GM19455 (cell line): ENCODE data around the gene ATXN2.

ENCODE experiments used
- ATAC-seq: cut with Tn5 transposase; IDR thresholded peaks from one replicate; pipeline ENCODE4 v1.9.1; 2021; ENCODE audit not compliant: unreplicated experiment

ATXN2 gene

DNA sequence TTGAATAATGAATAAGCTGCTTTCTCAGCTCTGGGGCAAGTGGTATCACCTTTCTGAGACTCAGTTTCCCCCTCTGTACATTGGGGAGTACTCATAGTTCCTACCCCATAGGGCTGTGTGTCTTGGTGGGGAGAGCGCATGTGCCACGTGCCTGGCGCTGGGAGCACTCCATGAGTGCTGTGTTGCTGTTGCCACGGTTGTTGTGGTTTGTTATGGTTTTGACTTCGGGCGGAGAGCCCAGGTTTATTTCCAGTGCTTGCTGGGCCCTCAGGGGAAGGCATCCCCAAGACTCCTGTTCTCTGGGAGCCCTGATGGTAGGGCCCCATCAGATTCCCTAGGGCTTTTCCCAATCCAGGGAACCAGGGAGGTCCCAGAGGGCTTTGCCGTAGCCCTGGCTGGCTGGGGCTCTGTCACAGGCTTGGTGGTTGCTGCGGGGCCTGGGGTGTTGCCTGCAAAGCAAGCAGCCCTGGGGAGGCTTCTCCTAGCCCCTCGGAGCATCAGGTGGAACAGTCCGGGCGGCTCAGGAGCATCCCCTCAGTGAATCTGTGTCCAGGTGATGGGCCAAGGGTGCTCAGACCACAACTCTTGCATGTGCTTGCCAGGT lies 174.8 kb downstream of the ATXN2 start:
- no peak for ATAC-seq

DNA sequence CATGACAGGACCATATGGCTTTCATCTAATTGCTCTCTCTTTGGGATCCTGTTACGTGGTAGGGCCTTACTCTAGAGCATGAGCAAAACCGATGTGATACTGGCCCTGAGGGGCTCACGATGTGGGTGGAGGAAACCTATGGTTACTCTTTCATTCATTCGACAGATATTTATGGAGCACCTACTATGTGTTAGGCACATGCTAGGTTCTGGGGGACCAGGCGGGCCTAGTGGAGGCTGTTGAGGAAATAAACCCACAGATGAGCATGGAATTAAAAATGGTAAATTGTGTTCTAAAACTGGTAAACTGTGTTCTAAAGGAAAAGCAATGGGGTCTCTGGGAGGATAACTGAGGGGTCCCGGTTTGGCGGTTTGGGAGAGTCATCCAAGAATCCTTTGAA lies 178.6 kb downstream of the ATXN2 start:
- no peak for ATAC-seq

DNA sequence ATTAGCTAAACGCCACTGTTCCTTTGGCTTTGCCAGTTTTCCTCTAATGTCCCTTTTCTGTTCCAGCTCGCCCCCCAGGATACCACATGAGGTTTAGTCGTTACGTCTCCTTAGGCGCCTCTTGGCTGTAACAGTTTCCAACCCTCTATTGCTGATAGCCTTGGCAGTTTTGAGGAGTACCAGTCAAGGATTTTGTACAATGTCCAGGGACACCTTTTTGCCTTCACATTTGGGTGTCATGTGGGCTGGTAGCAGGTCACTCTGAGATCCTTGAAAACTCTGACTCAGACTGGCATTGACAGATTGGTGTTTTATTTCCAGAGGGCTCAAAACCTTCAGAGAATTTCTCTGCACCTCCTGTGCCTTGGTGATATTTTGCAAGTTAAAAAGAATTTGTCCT lies 179.3 kb downstream of the ATXN2 start:
- no peak for ATAC-seq

DNA sequence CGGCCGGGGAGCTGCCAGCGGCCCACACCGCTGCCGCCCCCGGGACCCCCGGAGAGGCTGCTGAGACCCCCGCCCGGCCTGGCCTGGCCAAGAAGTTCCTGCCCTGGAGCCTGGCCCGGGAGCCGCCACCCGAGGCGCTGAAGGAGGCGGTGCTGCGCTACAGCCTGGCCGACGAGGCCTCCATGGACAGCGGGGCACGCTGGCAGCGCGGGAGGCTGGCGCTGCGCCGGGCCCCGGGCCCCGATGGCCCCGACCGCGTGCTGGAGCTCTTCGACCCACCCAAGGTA lies 180.6 kb downstream of the ATXN2 start:
- ATAC-seq = no peak

DNA sequence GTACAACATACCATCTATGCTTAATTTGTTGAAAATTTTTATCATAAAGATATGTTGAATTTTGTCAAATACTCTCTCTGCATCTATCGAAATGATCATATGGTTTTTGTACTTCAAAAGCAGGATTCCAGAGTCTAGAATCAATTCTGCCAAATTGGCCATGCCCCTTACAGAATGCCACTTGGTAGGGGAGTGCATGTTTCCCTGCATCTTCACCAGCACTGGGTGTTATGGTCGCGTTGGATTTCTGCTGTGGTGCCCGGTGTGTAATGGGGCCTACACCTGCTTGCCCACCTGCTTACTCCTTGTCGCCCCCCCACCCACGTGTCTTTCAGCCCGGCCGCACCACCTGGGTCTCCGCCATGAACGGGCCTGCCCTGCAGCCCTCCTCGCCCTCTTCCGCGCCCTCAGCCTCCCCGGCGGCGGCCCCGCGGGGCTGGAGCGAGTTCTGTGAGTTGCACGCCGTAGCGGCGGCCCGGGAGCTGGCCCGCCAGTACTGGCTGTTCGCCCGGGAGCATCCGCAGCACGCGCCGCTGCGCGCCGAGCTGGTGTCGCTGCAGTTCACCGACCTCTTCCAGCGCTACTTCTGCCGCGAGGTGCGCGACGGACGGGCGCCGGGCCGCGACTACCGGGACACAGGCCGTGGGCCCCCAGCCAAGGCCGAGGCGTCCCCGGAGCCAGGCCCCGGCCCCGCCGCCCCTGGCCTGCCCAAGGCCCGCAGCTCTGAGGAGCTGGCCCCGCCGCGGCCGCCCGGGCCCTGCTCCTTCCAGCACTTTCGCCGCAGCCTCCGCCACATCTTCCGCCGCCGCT lies 181.1 kb downstream of the ATXN2 start:
- ATAC-seq = no peak

DNA sequence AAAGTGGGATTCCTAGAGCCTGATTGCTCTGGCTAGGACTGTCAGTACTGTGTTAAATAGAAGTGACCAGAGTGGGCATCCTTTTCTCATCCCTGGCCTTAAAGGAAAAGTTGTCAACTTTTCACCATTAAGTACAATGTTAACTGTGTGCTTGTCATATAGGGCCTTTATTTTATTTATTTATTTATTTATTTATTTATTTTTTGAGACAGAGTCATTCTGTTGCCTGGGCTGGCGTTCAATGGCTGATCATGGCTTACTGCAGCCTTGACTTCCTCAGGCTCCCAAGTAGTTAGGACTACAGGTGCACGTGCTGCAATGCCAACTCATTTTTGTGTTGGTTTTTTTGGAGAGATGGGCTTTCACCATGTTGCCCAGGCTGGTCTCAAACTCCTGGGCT lies 181.8 kb downstream of the ATXN2 start:
- ATAC-seq = no peak

DNA sequence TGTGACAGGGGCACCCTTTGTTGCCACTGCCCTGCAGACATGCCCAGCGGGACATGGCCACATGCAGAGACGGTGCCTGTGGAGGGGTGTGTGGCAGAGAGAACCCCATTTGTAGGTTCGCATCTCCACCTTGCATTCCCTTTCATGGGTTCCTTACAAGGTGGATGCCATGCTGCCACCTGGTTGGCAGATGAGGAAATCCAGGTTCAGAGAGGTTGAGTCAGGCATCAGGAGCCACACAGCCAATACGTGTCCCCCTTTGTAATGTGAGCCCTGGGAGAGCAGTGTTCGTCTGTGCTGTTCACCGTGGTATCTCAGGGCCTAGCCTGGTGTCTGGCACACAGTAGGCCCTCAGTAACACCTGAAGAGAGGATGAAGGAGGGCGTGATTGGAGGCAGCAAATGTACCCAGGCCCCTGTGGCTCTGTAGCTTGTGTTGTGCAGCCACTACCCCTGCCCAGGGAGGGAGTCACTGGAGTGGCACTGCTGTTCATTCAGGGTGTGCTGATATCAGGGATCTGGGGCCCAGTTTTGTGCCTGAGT lies 184.3 kb downstream of the ATXN2 start:
- no peak for ATAC-seq

DNA sequence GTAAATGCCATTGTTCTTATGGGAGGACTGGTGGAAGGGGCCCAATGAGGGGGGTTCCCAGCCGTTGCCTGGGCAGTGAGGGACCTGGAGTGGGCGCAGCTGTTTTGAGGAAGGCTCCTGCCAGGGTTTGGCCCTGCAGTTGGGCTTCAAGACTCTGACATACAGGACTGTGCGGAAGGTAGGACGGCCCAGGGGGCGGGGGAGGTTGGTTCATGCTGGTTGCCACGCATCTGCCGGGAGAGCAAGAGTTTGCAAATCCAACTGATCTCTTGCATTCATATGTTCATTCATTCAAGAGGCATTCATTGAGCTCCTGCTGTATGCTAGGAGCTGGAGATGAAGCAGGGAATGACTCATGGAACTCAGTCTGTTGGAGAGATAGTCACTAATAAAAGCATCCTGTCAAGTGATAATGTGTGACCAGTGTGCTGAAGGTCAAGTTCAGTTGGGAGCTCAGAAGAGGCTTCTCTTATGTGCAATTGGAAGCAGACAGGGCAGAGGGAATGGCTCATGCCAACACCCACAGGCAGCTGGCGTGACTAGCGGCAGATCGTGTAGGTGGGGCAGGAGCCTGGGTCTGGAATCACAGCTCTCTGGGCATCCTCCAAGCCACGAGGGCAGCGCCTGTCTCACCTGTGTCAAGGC lies 185.6 kb downstream of the ATXN2 start:
- ATAC-seq = no peak

DNA sequence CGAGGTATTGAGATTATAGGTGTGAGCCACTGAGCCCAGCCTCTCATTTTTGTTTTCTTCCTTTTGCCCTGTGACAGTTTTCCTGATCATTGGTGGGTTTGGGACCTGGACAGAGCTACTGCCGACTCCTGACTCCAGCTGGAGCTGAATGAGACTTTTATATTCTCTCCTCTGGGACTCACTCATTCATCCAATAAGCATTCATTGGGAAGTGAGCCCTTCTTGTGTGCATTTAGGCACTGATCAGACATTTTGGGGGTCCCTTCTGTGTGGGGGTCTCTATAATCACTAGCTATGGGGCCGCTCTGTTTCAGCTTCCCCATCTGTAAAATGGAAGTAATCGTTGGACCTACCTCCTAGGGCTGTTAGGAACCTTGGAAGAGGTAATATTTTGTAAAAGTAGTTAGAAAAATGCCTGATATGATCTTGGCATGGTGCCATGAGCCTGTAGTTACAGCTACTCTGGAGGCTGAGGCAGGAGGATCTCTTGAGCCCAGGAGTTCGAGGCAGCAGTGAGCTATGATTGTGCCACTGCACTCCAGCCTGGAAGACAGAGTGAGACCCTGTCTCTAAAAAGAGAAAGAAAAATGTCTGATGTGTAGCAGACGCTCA lies 186.2 kb downstream of the ATXN2 start:
- ATAC-seq = no peak

DNA sequence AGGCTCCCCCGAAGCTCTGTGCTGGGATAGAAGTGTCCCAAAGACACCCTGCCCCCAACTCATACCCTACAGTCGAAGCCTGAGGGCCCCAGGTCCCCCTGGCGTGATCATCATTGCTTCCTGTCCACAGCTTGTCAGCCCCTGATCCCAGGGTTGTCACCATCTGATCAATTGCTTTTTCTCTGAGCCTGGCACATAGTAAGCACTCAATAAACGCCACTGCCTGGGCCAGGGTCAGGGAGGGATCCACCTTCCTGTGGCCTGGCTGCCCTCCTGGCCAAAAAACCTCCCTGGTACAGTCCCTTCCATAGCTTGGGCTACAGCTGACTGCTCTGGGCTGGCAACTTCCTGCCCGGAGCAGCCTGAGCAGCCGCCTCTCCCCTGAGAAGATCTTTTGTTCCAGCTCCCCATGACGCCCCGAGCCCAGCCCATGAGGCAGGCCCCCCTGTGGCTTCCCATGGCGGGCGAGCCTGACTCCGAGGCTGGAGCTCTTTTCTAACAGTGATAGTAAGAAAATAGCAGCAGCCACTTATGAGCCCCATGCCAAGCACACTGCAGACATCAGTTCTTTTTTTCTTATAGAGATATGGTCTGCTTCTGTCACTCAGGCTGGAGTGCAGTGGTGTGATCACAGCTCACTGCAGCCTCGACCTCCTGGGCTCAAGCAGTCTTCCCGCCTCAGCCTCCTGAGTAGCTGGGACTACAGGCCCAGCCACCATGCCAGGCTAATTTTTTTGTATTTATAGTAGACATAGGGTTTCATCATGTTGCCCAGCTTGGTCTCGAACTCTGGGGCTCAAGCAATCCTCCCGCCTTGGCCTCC lies 186.9 kb downstream of the ATXN2 start:
- ATAC-seq = no peak

DNA sequence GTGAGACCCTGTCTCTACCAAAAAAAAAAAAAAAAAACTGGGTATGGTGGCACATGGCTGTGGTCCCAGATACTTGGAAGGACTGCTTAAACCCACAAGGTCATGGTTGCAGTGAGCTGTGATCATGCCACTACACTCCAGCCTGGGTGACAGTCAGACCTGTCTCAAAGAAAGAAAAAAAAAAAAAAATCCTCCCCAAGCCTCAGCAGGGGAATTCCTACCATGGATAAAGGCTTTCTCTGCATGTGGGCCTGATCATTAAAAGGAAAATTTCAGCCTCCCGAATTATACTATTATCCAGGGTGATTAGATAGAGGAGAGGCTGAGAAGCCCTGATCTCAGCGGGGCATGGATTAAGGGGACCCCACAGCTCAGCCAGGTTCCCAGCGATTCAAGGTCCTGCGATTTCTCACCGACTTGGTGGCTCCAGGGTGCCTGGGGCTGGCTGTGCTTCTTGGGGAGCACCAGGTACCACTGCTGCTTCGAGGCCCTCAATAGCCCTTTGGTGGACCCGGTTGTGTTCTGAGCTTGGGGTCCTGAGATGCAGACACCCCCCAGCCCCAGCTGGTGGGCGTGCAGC lies 187.8 kb downstream of the ATXN2 start:
- no peak for ATAC-seq

DNA sequence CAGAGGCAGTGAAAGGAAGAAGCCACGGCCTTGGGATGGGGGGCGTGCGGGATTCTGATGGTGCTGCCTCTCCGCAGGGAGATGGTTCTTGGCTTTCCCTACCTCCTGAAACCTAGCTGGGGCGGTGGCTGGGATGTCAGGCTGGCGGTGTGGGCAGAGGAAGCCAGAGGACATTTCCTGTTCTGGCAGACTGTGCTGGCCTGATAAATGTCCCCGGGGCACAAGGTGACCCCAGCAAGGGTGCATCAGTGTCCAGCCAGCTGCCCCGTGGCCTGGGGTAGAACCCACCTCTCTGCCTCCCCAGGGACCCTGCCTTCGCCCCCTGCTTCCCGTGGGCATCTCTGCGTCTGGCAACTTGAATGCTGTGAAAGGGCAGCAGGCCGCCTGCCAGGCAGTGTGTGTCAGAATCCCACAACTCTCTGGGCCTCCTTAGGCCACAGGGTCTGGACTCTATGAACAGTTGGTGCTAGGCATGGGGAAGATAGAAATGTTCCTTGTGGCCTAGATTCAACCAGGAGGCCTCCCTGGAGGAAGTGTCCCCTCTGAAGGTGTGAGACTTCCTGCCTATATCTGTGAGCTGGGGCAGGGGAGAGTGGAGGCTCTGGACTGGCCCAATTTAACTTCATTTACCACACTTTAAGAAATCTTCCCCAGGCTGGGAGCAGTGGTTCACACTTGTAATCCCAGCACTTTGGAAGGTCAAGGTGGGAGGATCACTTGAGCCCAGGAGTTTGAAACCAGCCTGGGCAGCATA lies 188.5 kb downstream of the ATXN2 start:
- ATAC-seq = no peak

DNA sequence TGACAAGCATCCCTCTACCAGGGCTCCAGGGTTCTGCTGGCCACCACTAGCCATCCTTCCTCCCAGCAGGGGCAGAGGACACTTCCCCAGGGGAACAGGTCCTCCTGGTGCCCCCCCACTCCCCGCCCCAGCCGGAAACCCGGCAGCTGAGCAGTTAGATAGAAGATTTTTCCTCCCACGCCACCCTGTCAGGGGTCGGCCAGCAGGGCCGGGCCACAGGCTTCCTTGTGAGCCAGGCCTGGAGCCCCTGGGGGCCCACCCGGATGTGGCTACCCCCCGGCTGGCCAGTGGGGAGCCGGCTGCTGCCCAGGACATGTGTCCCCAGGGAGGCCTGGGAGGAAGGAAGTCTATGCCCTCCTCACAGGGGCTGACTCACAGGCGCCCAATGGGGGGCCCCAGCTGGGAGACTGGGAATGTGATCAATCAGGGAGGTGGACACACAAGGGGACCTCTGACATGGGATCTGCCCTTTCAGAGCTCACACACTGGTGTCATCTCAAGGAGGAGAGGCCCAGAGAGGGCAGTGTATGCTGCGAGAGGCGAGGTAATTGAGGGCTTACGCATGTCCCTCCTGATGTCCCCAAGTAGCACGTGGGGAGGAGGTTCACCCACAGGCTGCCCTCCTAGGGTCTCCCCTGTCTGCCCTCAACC lies 189.2 kb downstream of the ATXN2 start:
- ATAC-seq = no peak

DNA sequence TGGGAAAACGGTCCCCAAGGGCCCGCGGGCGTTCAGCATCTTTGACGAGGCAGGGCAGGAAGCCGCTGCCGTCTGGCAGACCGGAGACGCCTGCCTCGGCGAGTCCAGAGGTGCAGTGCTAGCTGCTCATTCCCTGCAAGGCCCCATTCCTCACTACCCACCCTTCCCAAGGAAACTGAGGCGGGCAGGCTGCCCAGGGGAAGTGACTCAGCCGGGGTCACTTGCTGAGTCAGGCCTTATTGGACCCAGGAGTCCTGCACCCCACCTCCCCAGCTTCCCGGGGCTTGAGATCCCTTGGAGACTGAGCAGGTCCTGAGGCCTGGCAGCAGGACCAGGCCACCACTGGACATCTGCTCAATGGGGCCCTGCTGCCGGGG lies 189.7 kb downstream of the ATXN2 start:
- ATAC-seq = no peak

DNA sequence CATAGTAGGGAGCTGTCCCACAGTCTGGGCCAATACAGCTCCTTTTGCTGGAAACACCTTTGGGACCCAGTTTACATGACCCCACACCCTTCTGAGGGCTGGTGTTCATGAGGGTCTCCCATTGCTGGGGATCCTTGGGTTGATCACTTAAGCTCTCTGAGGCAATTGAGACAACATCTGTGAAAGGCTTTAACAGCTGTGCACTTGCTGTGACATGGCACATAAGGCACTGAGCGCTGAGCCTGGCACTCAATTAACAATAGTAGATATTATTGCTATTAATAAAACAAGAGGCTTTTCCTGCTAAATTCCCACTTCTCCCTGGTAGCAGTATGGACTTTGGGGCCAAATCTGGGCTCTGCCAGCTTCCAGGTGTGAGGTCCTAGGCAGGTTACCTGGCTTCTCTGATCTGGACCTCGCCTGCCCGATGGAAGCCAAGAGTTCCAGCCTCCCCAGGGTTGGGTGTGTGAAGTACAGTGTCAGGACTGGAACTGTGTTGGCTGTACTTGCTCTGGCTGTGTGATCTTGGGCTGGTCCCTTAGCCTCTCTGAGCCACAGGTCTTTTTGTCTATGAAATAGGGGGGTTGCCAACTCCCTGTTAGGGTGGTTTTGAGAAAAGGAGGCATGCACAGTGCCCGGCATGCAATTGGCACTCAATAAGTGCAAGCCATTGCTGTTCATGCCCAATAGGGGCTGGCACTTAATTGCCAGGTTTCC lies 190.3 kb downstream of the ATXN2 start:
- no peak for ATAC-seq

DNA sequence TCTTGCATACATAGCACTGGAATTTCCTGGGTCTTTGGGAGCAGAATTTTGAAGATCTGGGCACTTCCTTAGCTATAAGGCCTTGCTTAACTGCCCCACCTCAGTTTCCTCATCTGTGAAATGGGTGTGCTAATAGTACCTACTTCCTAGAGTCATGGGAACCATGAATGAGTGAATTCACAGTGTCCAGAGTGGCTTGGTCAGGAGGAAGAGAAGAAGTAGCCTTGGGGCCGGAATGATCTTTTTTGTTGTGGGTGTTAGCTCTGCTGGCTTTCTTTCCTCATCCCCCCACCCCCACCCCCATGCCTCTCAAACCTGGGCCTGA lies 191.0 kb downstream of the ATXN2 start:
- no peak for ATAC-seq

DNA sequence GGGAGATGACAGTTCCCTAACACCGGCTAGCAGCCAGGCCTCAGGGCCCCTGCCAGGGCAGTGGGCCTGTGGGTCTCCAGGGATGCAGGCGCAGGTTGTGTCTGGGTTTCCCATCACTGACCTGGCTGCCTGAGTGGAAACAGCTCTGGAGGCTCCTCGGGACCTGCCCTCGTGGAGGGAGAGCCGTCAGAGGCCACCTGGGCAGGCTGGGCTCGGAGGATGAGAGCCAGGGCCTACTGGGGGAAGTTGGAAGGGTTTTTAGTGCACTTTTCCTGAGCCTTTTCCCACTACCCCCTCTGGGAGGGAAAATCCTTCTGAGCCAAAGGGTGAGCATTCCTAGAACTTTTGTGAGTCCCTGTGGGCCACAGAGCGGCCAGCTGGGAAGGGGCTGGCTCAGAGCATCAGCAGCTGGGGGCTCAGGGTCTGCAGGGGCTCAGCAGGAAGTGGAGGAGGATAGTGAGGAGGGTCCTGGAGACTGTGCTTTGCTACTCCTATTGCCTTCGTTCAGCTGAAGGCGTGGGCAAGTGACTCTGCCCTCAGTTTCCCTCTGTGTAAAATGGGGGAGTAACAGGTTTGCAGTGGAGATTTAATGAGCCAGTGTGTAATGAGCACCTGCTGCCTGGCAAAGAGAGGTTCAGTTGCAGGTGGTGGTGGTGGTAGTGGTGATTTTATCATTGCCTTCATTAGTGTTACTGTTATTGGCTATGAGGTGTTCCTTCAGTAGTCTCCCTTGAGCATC lies 191.6 kb downstream of the ATXN2 start:
- ATAC-seq = no peak
